ENCODE data around the gene RHBDL1. TPM values are rescaled to one million over a fixed set of nuclear protein-coding genes. Genes with fewer than 3 reads are reported as not detected.

RHBDL1 gene
- total and polyA plus RNA-seq, 9 of the 15 experiments (the other 6 are each of a cell fraction or from before 2014, with no cell fraction given): 0.03 to 5.6 (median 1.3) TPM; not detected in 1

- TF ChIP-seq GTF3C2 (IDR thresholded peaks at IDR 0.05; ENCODE audit: borderline replicate concordance, extremely low read depth, insufficient read length) (peak; percentile 77), HDAC1 (IDR thresholded peaks at IDR 0.05) (no peak), SMARCB1 (IDR thresholded peaks at IDR 0.05; ENCODE audit: insufficient read length, low read depth) (no peak), VEZF1 (CRISPR knock-in tag; IDR thresholded peaks at IDR 0.05) (peak; percentile 94), SMAD4 (CRISPR knock-in tag; conservative IDR thresholded peaks at IDR 0.05) (0 out of 2 replicates have a peak, but pooled peaks have one; percentile 15), ZNF407 (IDR thresholded peaks at IDR 0.05; ENCODE audit: low read depth) (no peak), CCNT2 (IDR thresholded peaks at IDR 0.05; ENCODE audit: borderline replicate concordance, extremely low read depth, insufficient read length, low read depth, low read length) (peak; percentile 56), ETS2 (tag; IDR thresholded peaks at IDR 0.05; ENCODE audit: borderline replicate concordance, poor library complexity, severe bottlenecking) (no peak), ZBTB33 (CRISPR knock-in tag; IDR thresholded peaks at IDR 0.05) (peak; percentile 77)
Observed at GRCh38 chr16:726438-727290, 51.2 kb downstream of the RHBDL1 start, which contains the start of the genes CCDC78 and HAGHL (continued).

All from K562 (cell line).